ENCODE measurements around the gene NR4A1. TPM values are rescaled to one million over a fixed set of nuclear protein-coding genes. Genes with fewer than 3 reads are reported as not detected.

Gene NR4A1
- total RNA-seq, 2 donors from 2014 or later, result 51.1 to 52.0 TPM

- no peak overlapping the region for H3K4me3 ChIP-seq
- H3K36me3 ChIP-seq, result no peaks in the 10 kb centered on the region
- no peak overlapping the region for H3K9ac ChIP-seq (ENCODE audit: low read depth in 2 of 2, low read length in 2 of 2)
- intact Hi-C loops (cut with DNase I), result no loop called here
- TF ChIP-seq, protein P1, sequence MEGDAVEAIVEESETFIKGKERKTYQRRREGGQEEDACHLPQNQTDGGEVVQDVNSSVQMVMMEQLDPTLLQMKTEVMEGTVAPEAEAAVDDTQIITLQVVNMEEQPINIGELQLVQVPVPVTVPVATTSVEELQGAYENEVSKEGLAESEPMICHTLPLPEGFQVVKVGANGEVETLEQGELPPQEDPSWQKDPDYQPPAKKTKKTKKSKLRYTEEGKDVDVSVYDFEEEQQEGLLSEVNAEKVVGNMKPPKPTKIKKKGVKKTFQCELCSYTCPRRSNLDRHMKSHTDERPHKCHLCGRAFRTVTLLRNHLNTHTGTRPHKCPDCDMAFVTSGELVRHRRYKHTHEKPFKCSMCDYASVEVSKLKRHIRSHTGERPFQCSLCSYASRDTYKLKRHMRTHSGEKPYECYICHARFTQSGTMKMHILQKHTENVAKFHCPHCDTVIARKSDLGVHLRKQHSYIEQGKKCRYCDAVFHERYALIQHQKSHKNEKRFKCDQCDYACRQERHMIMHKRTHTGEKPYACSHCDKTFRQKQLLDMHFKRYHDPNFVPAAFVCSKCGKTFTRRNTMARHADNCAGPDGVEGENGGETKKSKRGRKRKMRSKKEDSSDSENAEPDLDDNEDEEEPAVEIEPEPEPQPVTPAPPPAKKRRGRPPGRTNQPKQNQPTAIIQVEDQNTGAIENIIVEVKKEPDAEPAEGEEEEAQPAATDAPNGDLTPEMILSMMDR (IDR thresholded peaks at IDR 0.05), result no peak
- no peaks in the 10 kb centered on the region for H3K27me3 ChIP-seq
- H3K9me3 ChIP-seq, result no peaks in the 10 kb centered on the region
- H3K4me1 ChIP-seq, result no peaks in the 10 kb centered on the region
- H3K27ac ChIP-seq, result no peak overlapping the region
- no peak for DNase-seq
Observed at GRCh38 chr12:52084491-52085231, 33.4 kb downstream of the NR4A1 start.

DNA sequence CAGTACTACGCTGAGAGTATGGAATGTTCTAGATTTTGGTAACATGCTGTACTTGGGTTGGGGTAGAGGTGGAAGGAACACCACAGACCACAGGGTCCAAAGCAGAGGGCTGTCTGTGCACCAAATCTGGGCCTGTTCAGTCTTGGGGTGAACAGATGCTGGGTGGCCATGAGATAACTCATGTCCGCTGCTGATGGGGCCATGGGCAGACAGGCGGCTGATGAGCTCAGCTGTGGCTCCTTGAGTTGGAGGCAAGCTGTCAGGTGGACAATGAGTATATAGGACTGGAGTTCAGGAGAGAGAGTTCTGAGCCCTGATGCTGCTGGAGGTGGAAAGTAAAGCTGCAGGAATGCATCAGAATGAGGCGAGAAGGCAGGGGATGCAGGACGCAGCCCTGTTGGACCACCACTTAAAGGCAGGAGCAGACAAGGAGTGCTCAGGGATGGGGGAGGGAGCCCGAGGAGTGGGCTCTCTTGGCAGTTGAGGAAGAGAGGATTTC lies 34.5 kb downstream of the NR4A1 start:
- H3K4me1 ChIP-seq, result no peaks in the 10 kb centered on the region
- no peak for DNase-seq
- intact Hi-C loops (cut with DNase I), result no loop called here
- H3K36me3 ChIP-seq, result no peaks in the 10 kb centered on the region
- TF ChIP-seq, protein P1 (IDR thresholded peaks at IDR 0.05), result no peak
- H3K9me3 ChIP-seq, result no peaks in the 10 kb centered on the region
- no peak overlapping the region for H3K4me3 ChIP-seq
- H3K27ac ChIP-seq, result no peak overlapping the region
- peak overlapping the region in 1 of 2 donors; percentile 52 for H3K9ac ChIP-seq (ENCODE audit: low read depth in 2 of 2, low read length in 2 of 2)
- H3K27me3 ChIP-seq, result no peaks in the 10 kb centered on the region

DNA sequence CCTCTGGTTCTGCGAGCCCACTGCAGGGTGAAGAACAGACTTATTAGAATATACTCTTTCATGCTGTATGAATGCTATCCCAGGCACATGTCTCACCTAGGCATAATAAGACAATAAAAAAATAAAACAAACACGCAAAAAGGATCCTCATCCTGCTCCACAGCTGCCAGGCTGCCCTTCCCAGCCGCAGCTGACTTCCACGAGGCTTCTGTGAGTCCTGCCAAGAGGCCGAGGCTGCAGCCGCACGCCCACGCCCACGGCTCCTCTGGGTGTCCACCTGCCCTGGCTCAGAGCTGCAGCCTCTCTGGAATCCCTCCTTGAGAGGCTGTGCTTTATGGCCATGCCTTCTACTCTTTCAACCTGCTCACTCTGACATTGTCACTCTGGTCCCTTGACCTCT lies 35.1 kb downstream of the NR4A1 start:
- Histone ChIP-seq H3K4me3 (no peak overlapping the region), H3K9me3 (no peaks in the 10 kb centered on the region), H3K27me3 (no peaks in the 10 kb centered on the region), H3K27ac (no peak overlapping the region), H3K36me3 (no peaks in the 10 kb centered on the region), H3K9ac (ENCODE audit: low read depth in 2 of 2, low read length in 2 of 2) (peak overlapping the region in 1 of 2 donors; percentile 52), H3K4me1 (no peaks in the 10 kb centered on the region)
- intact Hi-C loops (cut with DNase I), result no loop called here
- TF ChIP-seq, protein P1 (IDR thresholded peaks at IDR 0.05), result no peak
- no peak for DNase-seq

- Histone ChIP-seq H3K9ac (ENCODE audit: low read depth in 2 of 2, low read length in 2 of 2) (no peak overlapping the region), H3K27me3 (no peaks in the 10 kb centered on the region), H3K27ac (no peak overlapping the region), H3K4me1 (no peaks in the 10 kb centered on the region), H3K4me3 (no peak overlapping the region), H3K9me3 (no peaks in the 10 kb centered on the region), H3K36me3 (no peaks in the 10 kb centered on the region)
- intact Hi-C loops (cut with DNase I), result no loop called here
- no peak for DNase-seq
- TF ChIP-seq, protein P1 (IDR thresholded peaks at IDR 0.05), result no peak
Observed at GRCh38 chr12:52086944-52087835, 35.9 kb downstream of the NR4A1 start.

DNA sequence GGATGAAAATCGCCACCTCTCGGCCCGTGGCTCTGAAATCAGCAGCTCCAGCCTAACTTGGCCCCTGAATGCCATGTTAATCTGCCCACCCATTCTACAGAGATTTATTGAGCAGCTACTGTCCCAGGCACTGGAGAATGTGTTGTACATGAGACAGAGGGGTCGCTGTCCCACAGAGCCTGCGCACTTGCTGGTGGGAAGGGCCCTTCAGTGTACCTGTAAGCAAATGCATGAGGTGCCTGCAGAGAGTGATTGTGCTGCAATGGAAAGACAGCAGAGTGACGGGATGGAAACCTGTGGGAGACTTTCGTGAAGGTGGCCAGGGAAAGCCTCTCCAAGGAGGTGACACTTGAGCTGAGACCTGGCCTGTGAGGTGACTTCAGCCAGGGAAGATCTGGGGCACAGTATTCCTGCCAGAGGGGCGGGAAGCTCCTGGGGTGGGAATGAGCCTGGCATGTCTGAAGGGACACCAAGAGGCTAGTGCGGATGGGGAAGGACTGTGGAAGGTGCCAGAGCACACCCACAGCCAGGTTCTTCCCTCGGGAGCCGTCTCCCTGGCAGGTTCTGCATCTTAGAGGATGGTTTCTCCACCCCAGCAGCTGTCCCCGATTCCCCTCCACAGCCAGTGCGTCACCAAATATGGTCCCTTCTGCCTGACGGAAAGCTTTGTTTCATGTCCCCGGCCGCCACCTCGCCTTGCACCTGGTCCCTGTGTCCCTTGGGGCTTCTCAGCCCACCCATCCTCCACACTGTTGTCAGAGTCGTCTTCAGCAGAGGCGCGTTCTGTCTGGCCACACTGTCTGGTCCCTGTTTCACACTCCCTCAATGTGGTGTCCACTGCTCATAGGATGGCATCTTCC lies 36.9 kb downstream of the NR4A1 start:
- H3K4me3 ChIP-seq, result no peak overlapping the region
- H3K27me3 ChIP-seq, result no peaks in the 10 kb centered on the region
- TF ChIP-seq, protein P1 (IDR thresholded peaks at IDR 0.05), result no peak
- intact Hi-C loops (cut with DNase I), result no loop called here
- no peak for DNase-seq
- no peak overlapping the region for H3K9ac ChIP-seq (ENCODE audit: low read depth in 2 of 2, low read length in 2 of 2)
- no peaks in the 10 kb centered on the region for H3K9me3 ChIP-seq
- no peaks in the 10 kb centered on the region for H3K36me3 ChIP-seq
- no peak overlapping the region for H3K27ac ChIP-seq
- H3K4me1 ChIP-seq, result no peaks in the 10 kb centered on the region

All from colonic mucosa (tissue), 4 donors.